ENCODE data around the gene SLC2A9.

The SLC2A9 gene

DNA sequence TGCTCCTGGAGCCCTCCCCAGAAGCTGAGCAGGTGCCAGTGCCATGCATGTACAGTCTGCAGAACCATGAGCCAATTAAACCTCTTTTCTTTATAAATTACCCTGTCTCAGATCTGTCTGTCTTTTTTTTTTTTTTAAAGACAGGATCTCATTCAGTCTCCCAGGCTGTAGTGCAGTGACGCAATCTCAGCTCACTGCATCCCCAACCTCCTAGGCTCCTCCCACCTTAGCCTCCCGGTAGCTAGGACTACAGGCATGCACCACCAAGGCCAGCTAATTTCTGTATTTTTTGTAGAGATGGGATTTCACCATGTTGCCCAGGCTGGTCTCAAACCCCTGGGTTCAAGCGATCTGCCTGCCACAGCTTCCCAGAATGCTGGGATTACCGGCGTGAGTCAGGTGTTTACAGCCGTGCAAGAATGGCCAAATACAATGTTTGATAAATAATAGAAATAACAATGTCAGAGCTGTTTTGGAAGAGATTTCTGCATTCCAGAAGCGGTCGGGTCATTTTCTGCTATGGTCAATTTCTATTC, 68.8 kb downstream of the SLC2A9 start:
- DNase-seq: no peak

DNA sequence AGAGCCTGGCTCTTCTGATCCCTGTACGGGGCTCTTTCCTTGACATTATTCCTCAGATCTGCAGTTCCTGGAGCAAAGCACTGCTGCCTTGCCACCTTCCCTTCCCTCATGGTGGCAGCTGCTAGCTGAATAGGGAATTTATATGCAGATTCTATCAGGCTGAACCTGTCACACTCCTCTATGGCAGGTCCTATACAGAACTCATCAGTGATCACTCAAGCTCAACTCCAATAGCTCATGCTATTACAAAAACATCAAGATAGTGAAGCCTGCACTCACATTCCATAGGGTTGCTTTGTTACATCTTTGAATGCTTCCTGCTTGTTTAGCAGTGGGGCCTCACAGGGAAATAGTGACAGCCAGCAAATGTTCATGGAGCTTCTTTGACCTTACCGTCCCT, 71.7 kb downstream of the SLC2A9 start:
- no peak for DNase-seq

DNA sequence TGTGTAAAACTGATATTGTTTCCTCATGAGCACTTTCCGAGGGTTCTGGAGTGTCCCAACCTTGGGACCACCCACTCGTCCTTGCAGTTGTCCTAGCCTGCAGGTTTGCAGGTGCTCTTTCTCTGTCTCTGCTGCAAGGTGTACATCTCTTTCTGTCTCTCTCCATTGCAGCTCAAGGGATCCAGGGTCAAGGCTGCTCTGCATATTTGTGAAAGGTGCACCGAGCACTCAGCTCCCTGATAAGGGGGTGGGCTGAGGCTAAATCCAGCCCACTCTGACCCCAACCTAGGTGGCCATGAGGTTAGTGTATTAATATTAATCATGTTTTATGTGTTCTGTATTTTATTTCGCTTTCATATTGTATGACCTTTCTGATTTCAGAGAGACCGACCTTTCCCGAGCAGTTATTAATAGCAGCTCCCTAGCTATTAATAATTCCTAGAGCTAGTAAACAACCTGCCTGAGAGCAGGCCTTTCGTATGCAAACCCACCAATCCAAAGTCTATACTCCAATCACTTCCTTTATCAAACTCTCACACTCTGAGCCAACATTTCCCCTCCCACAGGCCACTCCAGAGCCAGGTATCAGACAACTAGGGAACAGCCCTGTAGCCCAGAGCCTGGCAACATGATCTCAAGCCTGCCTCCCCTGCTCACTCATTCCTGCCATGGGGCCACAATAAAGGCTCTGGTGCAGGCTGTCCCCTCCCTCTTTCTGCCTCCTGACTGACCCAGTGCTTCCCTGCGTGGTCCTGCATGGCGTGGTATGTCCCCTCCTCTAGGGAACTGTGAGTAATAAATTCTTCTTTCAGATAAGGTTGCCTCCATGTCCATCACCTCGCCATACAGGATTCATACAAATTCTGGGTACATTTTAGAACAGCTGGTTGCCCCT, 73.9 kb downstream of the SLC2A9 start:
- no peak for DNase-seq

DNA sequence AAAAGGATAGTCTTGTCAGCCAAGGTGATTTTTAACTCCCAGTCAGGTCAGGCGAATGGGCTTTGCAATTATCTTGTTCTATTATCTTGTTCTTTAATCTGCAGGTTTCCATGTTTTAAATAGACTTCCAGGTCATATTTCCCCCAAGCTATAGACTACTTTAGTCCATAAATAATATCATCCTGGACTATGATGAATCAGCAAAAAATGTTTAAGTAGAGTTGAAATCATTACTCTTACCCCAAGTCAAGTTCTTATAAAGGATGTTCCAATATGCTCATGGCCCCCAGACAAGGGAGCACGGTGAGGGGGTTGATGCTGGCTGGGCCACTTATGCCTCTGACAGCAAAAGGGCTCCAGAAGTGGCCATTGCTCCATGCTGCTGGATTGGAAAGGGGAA, 75.1 kb downstream of the SLC2A9 start:
- DNase-seq: no peak

DNA sequence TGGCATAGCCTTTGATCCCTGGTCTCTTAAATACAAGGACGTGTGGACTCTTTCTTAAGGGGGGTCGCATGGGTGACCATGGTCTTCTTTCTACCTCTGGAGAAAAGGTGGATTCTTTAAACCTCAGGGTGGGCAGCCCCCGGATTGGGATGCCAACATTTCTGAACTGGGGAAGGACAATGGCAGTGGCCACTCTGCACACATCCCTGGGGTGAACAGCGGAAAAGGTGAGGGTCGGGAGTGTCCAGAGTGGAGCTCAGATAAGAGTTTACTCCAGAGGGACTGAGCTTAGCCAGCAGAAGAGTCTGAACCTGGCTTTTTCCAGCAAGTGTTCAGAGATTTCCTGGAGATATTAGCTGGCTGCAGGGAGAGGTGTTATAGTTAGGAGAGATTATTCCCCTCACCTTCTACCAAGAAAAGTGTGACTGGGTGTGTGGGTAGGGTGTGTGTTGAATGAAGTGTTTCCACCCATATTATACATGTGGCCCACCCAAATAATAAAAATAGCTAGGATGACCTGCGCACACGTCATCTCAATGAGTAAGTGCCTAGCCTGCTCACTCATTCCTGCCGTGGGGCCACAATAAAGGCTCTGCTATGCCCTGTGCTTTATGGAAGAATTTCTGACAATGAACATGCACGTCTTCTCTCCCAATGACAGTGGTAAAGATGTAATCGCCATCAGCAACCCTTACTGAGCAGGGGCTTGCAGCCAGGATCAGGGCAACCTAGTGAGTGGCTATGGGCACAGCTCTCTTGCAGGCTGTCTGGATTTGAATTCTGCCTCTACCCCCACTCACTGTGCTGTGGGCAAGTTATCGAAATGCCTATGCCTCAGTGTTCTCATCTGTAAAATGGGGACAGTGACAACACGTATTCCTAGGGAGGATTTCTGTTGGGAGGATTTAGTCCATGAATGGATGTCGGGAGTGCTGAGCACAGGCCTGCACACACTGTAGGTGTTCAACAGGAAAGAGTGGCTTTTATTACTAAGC, 76.6 kb downstream of the SLC2A9 start:
- no peak for DNase-seq

DNA sequence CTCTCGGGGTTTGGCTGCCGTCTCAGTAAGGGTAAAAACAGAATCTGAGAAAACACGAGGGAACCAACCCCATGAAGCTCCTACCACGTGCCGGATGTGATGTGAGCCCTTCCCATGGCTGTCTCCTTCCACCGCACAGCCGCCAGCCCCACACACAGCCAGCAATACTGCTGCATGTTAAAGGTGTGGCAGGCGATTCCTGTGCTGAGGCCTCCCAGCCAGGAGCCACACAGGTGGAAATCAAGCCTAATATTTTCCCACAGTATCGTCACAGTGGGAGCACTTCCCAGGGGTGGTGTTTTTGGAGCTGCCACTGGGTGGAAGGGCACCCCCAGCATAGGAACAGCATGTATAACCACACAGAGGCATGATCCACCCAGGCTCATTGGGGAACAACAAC, 77.5 kb downstream of the SLC2A9 start:
- no peak for DNase-seq

DNA sequence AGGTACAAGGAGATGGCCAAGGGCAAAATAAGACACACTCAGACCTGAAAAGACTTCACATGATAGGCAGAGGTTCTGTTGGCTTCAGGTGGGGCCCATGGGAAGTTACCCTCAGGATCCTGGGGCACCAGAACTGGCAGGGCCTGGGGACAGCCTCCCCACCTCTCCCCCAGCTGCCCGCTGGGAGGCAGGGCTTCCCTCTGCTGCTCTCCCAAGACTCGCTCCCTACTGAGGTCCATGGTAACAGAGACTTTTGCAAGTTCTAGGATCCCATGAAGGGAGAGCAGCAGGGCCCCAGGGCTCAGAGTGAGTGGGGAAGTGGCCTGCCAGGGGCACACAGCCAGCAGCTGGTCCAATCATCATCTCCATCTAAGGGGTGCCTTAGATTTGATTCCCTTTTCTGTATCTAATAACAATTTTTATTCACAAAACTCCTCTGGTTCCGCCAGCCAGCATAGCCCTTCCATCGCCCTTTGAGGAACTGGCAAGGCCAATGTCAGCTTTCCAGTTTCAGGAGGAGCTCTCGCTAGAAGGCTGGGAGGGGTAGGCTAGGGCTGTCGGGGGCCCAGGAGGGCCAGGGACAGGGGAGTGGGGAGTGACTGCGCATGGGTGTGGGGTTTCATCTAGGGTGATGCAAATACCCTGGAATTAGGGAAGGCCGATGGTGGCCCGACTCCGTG, 78.2 kb downstream of the SLC2A9 start:
- DNase-seq: no peak

DNA sequence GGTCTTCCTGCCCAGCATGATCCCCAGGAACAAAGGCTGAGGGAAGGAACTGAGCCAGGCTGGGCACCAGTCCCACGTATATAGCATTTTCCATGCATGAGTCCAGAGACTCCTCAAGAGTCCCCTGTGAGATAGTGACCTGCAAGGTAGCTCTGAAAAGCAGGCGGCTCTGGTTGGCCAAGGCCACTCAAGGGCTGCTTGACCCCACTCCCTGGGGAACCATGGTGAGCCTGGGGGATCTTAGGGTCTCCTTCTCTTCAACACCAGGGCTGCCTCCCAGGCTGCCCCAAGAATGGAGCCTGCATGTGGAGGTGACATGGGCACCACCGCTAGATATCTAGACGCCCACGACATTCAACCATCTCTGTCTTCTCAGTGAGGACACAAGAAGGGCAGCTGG, 79.2 kb downstream of the SLC2A9 start:
- no peak for DNase-seq

DNA sequence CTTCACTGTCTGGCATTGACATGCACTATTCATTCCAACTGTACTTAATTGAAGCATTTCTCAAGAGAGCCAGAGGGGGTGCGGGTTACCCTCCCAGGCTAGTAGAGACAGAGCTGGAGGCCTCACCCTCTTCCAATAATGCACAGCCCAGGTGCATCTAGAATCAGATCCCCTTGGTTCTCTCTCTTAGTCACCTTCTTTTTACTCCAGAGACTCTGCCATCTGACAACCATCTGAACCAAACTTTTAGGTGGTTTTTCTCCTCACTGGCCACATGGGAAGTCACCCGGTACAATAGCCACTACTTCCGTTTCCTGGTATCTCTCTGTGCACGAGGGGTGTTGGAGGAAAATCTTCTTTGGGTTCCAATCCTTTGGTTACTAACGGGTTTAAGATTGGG, 81.3 kb downstream of the SLC2A9 start:
- DNase-seq: no peak

DNA sequence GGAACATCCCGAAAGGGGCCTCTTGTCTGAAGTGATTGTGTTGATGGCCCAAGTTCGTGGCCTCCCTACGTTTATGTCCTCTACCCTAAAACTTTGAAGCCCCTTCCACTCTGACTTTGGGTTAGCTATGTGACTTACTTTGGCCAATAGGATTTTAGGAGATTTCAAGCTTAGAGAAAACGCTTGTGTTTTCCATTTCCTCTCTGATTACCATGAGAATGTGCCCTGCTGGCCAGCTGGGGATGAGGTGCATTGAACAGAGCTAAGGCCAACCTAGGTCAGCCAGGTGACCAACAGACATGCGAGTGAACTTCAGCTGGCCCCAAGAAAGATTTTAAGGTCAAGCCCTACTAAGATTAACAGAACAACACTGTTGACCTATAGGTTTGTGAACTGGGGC, 82.4 kb downstream of the SLC2A9 start:
- no peak for DNase-seq

DNA sequence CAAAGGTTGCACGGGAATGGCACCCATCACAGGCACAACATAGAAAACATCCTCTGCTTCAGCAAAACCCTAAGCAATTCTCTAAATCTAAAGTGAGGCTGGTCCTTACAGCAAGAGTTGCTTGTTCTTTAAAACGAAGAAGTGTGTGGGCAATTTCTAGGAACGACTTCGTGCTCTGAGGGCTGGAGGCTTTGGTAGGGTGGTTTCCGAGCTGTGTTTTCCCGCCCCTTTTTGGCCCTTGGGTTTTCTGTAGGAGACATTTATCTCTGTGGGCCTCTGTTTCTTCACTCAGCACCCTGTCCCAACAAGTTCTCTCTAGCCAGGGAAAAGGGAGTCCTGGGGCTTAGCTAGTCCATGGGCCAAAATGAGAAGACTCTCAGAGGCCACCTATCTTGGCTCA, 84.2 kb downstream of the SLC2A9 start:
- no peak for DNase-seq

DNA sequence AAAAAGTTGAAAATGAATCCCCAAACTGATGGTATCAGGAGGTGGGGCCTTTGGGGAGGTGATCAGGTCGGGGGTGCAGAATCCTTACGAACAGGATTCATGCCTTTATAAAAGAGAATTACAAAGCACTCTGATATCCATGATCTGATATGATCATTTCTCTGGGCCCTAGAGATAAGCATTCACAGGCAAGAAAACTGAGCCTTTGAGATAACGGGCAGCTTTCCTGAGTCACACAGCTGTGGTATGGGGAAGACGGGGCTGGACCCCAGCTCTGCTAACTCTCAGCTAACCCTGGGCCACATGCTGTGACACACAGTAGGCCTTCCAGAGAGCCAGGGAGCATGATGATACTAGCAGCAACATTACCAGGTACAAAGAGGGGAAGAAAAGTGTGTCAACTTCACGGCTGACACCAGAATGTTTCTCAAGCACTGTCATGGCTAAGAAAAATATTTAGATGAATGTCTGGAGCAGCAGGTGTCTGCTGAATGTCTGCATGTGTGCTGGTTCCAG, 85.1 kb downstream of the SLC2A9 start:
- DNase-seq: no peak

DNA sequence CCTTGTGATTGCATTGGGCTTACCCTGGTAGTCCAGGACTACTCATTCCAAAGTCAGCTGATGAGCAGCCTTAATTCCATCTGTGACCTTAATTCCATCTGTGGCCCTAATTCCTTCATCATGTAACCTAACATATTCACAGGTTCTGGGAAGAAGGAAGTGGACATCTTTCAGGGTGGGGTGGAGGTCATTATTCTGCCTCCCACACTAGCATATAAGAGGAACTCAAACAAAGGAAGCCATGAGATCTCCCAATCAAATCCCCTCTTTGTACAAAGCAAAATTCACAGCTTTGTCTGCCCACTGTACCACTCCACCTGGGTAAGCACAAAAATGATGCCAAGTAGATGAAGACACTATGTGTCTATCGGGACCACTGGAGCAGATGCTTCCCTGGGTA, 87.3 kb downstream of the SLC2A9 start:
- no peak for DNase-seq

DNA sequence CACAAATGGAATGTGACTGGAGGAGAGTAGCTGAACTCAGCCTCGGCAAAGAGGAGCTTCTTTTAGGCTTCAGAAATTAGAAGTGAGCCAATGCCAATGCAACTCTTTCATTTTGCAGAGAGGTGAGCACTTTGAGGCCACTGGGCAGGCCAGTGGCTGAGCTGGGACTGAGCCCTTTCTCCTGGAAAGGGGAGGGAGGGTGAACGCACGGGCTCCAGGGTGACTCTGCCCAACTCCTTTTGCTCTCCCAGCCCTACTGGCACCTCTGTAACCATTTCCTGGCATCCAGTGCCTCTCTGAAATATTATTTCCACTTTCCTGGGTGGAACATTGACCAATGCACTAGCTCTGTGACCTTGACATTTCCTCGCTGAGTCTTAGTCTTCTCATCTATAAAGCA, 88.1 kb downstream of the SLC2A9 start:
- no peak for DNase-seq

DNA sequence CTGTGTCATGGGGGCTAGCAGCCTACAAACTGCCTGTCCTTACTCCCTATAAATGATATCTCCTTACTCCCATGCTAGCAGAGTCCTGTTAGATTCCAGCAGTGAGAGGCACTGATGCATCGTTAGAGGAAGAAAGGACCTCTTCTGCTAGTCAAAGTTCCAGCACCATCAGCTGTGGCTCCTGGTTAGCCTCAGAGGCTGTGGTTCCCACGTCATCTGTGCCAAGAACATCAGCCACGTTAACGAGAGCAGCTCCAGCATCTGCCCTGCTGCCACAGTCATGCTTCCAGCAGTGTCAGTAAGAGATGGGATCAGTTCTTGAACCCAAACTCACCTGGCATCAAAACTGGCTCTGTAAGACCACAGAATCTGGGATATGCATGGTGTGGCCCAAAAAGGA, 88.5 kb downstream of the SLC2A9 start:
- DNase-seq: no peak

DNA sequence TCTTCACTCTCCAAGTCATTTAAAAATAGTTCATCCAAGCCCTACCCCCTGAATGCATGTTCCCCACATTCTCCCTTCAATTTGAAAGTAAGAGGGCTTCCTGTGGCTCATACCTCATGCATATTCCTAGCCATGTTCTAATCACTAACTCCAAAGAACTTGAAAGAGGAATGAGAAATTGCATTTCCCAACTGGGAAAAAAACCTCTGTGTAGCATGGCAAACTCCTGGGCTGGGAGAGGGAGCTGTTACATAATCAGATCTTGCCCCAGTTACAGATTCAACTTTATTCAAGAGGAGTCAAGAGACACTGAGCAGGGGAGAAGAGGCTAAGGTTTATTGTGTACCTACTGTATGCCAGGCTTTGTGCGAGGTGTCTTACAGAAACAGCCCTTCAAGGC, 90.2 kb downstream of the SLC2A9 start:
- no peak for DNase-seq

DNA sequence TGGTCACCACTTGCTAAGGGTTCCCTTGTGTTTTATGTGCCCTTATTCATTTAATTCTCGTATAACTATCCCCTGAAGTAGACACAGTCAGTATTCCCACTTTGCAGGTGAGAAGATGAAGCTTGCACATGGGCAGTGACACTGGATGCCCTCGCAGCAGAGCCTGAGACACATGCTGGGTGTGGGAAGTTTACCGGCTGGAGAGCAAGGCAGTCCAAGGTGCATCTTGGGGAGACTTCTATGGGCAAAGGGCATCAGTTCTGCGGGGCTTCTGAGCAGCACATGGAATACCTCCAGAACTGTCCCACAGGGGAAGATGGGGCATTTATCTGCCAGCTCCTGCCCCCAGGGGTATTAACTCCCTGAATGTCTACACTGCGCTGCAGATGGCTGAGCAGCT, 92.2 kb downstream of the SLC2A9 start:
- DNase-seq: no peak

DNA sequence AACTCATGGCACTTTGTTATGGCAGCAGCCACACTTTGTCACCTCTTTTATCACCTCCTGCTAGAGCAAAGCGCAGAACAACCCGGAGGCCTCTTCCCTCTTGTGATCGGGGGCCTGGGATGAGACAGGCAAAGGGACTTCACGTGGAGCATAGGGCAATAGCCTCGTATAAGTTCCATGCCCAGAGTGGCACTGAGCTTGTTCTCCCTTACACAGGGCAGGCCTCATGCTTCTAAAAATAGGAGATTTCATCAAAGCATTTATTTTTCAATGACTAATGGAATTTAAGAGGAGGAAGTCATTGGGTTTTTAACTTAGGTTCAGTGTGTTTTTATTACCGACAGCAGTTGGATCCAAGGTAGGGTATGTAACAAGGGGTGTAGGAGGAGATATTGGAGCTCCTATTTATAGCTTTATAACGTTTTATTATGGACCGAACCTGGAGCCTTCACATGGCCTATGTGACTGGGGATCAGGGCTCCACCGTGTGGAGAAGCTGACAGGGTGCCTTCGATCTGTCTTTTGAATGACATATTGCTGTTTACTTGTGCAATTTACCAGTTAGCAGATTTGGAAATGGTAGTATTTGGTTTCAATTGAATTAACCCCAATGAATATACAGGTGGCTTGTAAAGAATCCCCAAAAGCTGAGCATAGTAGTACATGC, 93.8 kb downstream of the SLC2A9 start:
- no peak for DNase-seq

DNA sequence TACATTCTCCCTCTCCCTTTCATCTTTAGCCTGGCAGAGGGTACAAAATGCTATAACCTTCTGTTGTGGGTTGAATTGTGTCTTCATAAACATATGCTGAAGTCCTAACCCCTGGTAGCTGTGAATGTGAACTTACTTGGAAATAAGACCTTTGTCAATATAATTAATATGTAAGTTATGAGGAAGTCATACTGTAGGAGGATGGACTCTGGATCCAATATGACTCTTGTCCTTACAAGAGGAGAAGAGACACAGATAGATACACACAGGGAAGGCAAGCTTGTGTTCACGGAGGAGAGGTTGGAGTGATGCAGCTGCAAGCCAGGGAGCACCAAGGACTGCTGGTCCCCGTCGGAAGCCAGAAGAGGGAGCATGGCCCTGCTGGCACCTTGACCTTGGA, 94.7 kb downstream of the SLC2A9 start:
- DNase-seq: no peak

DNA sequence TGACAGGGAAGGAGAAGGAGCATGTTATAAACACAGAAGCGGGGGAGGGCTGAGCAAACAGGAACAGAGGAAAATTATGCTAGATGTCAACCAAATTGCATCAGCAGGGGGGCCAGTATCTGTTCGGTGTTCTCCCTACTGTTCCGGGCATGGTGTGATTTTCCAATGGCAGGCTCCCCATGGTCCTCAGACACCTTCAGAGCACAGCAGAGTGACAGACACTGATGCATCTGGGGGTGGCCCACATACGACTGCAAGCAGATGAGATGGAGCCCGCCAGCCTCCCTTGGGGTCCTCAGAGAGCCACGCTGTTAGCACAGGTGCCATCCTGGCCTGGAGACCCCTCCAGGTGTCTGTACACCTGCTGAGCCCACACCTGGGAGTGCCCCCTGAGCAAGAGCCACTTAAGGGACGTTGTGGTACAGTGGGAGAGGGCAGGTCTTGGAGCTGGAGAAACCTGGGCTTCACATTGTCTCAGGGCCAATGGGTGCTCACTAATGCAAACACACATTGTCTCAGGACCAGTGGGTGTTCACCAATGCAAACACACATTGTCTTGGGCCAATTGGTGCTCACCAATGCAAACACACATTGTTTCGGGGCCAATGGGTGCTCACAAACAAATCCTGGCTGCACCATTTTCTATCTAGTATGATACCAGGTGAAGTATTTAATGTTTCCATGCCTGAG, 95.4 kb downstream of the SLC2A9 start:
- no peak for DNase-seq

DNA sequence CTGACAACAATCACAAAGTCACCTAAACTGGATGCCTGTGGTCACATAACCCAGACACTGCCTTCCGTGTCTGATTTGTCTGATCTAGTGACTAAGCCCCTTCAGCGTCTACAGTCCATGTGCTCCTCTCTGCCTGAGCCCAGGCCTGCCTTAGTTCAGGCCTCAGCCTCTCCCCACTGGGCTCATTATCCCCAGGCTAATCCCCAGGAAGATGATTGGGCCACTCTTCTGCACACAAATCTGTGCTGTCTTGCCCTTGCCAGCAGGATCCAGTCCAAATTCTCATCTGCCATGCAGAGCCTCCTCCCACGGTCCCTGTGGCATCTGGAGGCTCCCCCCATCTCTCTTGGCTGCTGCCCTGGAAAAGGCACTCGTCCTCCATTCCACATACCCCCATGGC, 96.5 kb downstream of the SLC2A9 start:
- DNase-seq: no peak
